Natural killer cell (primary cell): ENCODE data around the gene SAV1. TPM values are rescaled to one million over a fixed set of nuclear protein-coding genes. Genes with fewer than 3 reads are reported as not detected.

Source experiments
- ATAC-seq, 3 donors: fragments of 150-1000 bp in 2 of 3; fragments of 200-7000 bp in 1 of 3; cut with Tn5 transposase; 1 replicate in 1 of 3; 2 replicates in 2 of 3; pipeline ENCODE4 v1.10.0; 2021; ENCODE audit warnings: mild to moderate bottlenecking in 2 of 3, moderate library complexity in 2 of 3
- DNase-seq, 2 donors: peaks; one replicate each; pipeline versions ENCODE4 v3.0.0 to v3.0.0-alpha.2; 2013 to 2021; ENCODE audit warnings: mixed read lengths in 1 of 2
- H3K27ac ChIP-seq: one replicate; pipeline ENCODE4 v1.5.1; 2013; ENCODE audit warnings: mild to moderate bottlenecking, low read length
- H3K27me3 ChIP-seq: one replicate; pipeline ENCODE4 v1.6.1; 2013; ENCODE audit warnings: low read length; ENCODE audit not compliant: control insufficient read depth, insufficient read depth
- H3K36me3 ChIP-seq: one replicate; pipeline ENCODE4 v1.6.1; 2013; ENCODE audit warnings: low read length; ENCODE audit not compliant: control insufficient read depth, insufficient read depth
- H3K4me1 ChIP-seq: one replicate; pipeline ENCODE4 v1.6.1; 2013; ENCODE audit warnings: low read length; ENCODE audit not compliant: control insufficient read depth, insufficient read depth
- H3K4me3 ChIP-seq: one replicate; pipeline ENCODE4 v1.5.1; 2013; ENCODE audit warnings: low read length
- H3K9me3 ChIP-seq: one replicate; pipeline ENCODE4 v1.6.1; 2013; ENCODE audit warnings: low read length; ENCODE audit not compliant: control insufficient read depth, insufficient read depth
- H3K27ac Mint-ChIP-seq, 2 donors: one replicate each; pipeline ENCODE4 v1.8.0; 2022; ENCODE audit warnings: mild to moderate bottlenecking in 2 of 2, mixed read lengths in 2 of 2, moderate library complexity in 1 of 2
- H3K27me3 Mint-ChIP-seq, 2 donors: one replicate each; pipeline ENCODE4 v1.8.0; 2022; ENCODE audit warnings: low read depth in 2 of 2, mixed read lengths in 2 of 2
- H3K36me3 Mint-ChIP-seq: one replicate; pipeline ENCODE4 v1.8.0; 2022; ENCODE audit warnings: mixed read lengths
- H3K4me1 Mint-ChIP-seq, 2 donors: one replicate each; pipeline ENCODE4 v1.8.0; 2022; ENCODE audit warnings: mixed read lengths in 2 of 2
- H3K4me3 Mint-ChIP-seq: one replicate; pipeline ENCODE4 v1.8.0; 2022; ENCODE audit warnings: mild to moderate bottlenecking, moderate library complexity, mixed read lengths
- H3K9me3 Mint-ChIP-seq, 2 donors: one replicate each; pipeline ENCODE4 v1.8.0; 2022; ENCODE audit warnings: mixed read lengths in 2 of 2
- CTCF ChIP-seq: fragments of 200-600 bp; IDR thresholded peaks from one replicate; pipeline ENCODE4 v1.8.0; 2022; ENCODE audit warnings: antibody characterized with exemption
- WGBS: methylation state at CpG from one replicate; pipeline ENCODE4 v1.1.7; 2013; ENCODE audit warnings: missing lambda C conversion rate; ENCODE audit not compliant: insufficient coverage; 5-methylcytosine and 5-hydroxymethylcytosine counted together
- intact Hi-C: fragments of 100-400 bp; cut with micrococcal nuclease; formaldehyde crosslinking; loops from one replicate; pipeline ENCODE4 v1.14.2; 2022
- total RNA-seq, 4 donors: library from RNA; stranded (reverse); fragments of 120-200 nt in 1 of 4; gene quantifications; one replicate each; pipeline versions ENCODE4 v1.2.3 to v1.2.4, GENCODE V29; 2013 to 2022

The SAV1 gene
- total RNA-seq, 3 donors from 2014 or later (not counting 1 experiment from before 2014, with no cell fraction given), result 3.0 to 6.6 (median 6.6) TPM

GRCh38 chr14:50678163-50678562 is 10.1 kb upstream of the SAV1 start:
- no peak overlapping the region for H3K4me3 ChIP-seq
- no peaks in the 10 kb centered on the region for H3K9me3 ChIP-seq
- DNase-seq, result no peak
- Mint-ChIP-seq H3K4me1 (no peaks in the 10 kb centered on the region), H3K27ac (no peak overlapping the region), H3K36me3 (no peaks in the 10 kb centered on the region), H3K27me3 (peaks cover 8 to 36% of the 10 kb centered on the region in 2 donors), H3K9me3 (no peaks in the 10 kb centered on the region), H3K4me3 (no peak overlapping the region)
- H3K27me3 ChIP-seq, result no peaks in the 10 kb centered on the region
- 90% methylated on average over 4 of the region's 5 CpGs for WGBS
- H3K4me1 ChIP-seq, result no peaks in the 10 kb centered on the region
- no peak for ATAC-seq
- H3K36me3 ChIP-seq, result no peaks in the 10 kb centered on the region
- intact Hi-C loops, result no loop called here
- no peak for TF ChIP-seq CTCF
- no peak overlapping the region for H3K27ac ChIP-seq

GRCh38 chr14:50677527-50678063 is 9.5 kb upstream of the SAV1 start:
- ATAC-seq (no peak), DNase-seq (no peak)
- Histone ChIP-seq H3K4me3 (no peak overlapping the region), H3K27ac (no peak overlapping the region), H3K36me3 (no peaks in the 10 kb centered on the region), H3K27me3 (no peaks in the 10 kb centered on the region), H3K4me1 (no peaks in the 10 kb centered on the region), H3K9me3 (no peaks in the 10 kb centered on the region)
- 10% methylated on average over 3 of the region's 5 CpGs for WGBS
- intact Hi-C loops, result no loop called here
- no peak overlapping the region for H3K27ac Mint-ChIP-seq
- H3K9me3 Mint-ChIP-seq, result no peaks in the 10 kb centered on the region
- H3K4me1 Mint-ChIP-seq, result no peaks in the 10 kb centered on the region
- H3K36me3 Mint-ChIP-seq, result no peaks in the 10 kb centered on the region
- H3K27me3 Mint-ChIP-seq, result peaks cover 8 to 36% of the 10 kb centered on the region in 2 donors
- no peak for TF ChIP-seq CTCF
- no peak overlapping the region for H3K4me3 Mint-ChIP-seq

- H3K9me3 ChIP-seq, result no peaks in the 10 kb centered on the region
- no peaks in the 10 kb centered on the region for H3K4me1 ChIP-seq
- Mint-ChIP-seq H3K27ac (no peak overlapping the region), H3K4me3 (no peak overlapping the region), H3K36me3 (no peaks in the 10 kb centered on the region), H3K9me3 (no peaks in the 10 kb centered on the region), H3K4me1 (no peaks in the 10 kb centered on the region), H3K27me3 (peaks cover 8 to 32% of the 10 kb centered on the region in 2 donors)
- H3K36me3 ChIP-seq, result no peaks in the 10 kb centered on the region
- no peak overlapping the region for H3K4me3 ChIP-seq
- no peak overlapping the region for H3K27ac ChIP-seq
- DNase-seq (no peak), ATAC-seq (no peak)
- no peaks in the 10 kb centered on the region for H3K27me3 ChIP-seq
- intact Hi-C loops, result no loop called here
- no peak for TF ChIP-seq CTCF
- 49% methylated on average over 7 of the region's 7 CpGs for WGBS
Measured at GRCh38 chr14:50676814-50677516, 8.9 kb upstream of the SAV1 start.

GRCh38 chr14:50675597-50675996 is 7.5 kb upstream of the SAV1 start:
- Mint-ChIP-seq H3K36me3 (no peaks in the 10 kb centered on the region), H3K9me3 (no peaks in the 10 kb centered on the region), H3K27me3 (peaks cover 5 to 25% of the 10 kb centered on the region in 2 donors), H3K4me1 (no peaks in the 10 kb centered on the region), H3K27ac (no peak overlapping the region), H3K4me3 (no peak overlapping the region)
- Histone ChIP-seq H3K4me1 (no peaks in the 10 kb centered on the region), H3K9me3 (no peaks in the 10 kb centered on the region), H3K4me3 (no peak overlapping the region), H3K27me3 (no peaks in the 10 kb centered on the region), H3K27ac (no peak overlapping the region), H3K36me3 (no peaks in the 10 kb centered on the region)
- ATAC-seq, result no peak
- TF ChIP-seq CTCF, result no peak
- DNase-seq, result no peak
- WGBS, result 89% methylated on average over 2 of the region's 2 CpGs
- intact Hi-C loops, result no loop called here
